ENCODE results near the gene KRT7.

KRT7 gene

DNA sequence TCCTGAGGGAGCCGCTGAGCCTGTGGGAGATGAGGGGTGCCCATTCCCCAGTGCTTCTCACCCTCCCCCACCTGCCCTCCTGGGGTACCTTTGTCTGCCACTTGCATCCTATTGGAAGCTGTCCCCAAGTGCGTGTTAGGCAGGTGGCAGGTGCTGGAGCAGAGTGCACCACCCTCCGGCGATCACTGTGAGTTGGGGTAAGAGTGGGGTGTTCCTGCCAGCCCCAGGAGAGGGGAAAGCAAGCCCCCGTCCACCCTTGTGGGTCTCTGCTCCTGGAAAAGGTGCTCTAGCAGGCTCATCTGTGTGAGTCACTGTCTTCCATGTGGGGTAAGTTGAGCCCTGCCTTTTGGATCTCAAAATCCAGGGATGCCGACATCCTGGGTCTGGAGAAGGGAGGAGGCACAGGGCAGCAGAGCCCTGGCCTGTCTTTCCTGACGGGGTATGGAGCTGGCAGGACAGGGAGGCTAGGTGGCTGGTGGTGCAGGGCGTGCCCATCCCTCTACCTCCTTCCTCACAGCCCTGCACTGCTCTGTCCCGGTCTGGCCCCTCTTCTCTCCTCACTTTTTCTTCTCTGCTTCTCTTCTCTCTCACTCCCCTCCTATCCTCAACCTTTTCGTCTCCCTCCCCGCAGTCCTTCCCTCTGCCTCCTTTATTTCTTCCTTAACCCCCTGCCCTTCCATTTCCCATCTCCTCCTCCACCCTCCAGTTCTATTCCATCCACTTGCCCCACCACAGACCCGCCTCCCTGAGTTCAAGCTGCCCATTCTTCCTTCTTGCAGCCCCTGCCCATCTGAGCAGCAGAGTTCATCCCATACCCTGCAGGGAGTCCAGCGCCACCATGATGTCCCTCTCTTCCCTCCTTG lies 20.1 kb upstream of the KRT7 start:
- no peak for DNase-seq

GRCh38 chr12:52213564-52214420 lies 19.3 kb upstream of the KRT7 start:
- peak; percentile 23 for DNase-seq

DNA sequence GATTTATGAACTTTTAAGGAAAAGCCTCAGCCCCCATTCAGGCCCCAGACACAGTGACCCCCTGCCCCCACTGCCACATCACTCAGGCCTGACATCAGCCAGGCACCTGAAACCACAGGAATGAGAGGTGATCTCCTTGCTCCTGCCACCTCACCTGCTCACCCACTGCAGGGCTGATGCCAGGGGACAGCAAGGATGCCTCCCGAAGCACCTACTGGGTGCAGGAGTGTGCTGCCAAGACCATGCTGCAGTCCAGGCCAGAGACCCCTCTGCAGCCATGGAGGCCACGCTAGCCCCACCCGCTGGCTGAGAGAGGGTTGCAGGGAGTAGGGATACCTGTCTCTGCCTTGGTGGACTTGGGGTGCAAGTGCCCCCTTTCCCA lies 18.6 kb upstream of the KRT7 start:
- DNase-seq, result no peak

DNA sequence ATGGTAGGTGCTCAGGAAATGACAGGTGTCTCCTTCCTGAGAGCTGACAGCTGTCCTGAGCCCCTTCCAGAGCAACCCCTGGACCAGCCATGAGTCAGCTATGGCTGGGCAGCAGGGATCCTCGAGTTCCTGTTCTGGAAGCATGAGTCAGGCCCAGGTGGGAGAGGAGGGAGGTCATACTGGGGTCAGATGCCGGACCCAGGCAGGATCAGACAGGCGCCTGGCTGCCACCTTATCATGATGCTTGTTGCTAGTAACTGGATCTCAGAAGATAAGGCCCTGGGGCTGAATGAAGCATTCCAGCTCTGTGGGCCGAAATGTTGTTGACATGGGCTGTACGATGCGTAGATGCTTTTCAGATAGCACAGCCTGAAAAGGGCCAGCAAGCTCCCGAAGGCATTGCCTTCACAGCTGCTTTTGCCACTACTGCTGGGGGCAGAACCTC lies 17.4 kb upstream of the KRT7 start:
- no peak for DNase-seq

DNA sequence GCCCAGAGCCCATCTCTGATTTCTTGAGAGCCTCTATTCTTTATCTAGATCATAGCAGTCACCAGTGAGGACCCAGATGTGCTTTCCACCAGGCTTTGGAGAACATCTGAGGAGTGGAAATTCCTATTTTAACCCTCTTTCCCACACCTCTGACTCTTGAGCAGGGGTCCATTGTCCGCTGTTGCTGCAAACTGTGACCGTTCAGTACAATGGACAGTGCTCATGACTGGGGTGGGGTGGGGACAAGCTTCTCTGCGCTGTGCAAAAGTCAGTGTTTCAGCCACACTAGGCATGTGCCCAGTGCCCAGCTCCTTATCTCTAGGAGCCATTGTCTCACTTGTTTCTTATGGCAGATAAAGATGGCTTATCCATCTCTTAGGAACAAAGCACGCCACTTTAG lies 16.9 kb upstream of the KRT7 start:
- DNase-seq, result no peak

DNA sequence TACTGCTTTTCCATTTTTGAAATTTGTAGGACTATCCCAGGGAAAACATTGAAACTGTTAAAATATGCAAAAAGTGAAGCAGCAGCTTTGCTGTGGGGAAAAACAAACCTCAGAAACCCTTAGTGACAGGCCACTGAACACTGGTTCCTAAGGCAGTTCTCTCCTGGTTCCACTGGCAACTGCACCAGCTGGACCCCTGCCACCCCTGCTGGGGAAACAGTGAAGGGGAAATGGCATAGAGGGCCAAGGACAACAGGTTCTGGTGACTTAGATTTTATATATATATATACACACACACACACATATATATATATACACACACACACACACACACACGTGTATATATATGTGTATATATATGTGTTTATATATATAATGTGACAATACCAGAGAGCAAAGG lies 16.2 kb upstream of the KRT7 start:
- no peak for DNase-seq

- no peak for DNase-seq
Observed at GRCh38 chr12:52217223-52217622, 15.8 kb upstream of the KRT7 start.

- DNase-seq, result no peak
Observed at GRCh38 chr12:52218001-52218400, 15.0 kb upstream of the KRT7 start.

GRCh38 chr12:52220477-52220876 lies 12.6 kb upstream of the KRT7 start:
- DNase-seq, result no peak

GRCh38 chr12:52221070-52221781 lies 11.8 kb upstream of the KRT7 start:
- DNase-seq, result no peak

GRCh38 chr12:52221912-52222457 lies 11.1 kb upstream of the KRT7 start:
- peak; percentile 11 for DNase-seq

- no peak for DNase-seq
Observed at GRCh38 chr12:52222692-52223091, 10.4 kb upstream of the KRT7 start.

DNA sequence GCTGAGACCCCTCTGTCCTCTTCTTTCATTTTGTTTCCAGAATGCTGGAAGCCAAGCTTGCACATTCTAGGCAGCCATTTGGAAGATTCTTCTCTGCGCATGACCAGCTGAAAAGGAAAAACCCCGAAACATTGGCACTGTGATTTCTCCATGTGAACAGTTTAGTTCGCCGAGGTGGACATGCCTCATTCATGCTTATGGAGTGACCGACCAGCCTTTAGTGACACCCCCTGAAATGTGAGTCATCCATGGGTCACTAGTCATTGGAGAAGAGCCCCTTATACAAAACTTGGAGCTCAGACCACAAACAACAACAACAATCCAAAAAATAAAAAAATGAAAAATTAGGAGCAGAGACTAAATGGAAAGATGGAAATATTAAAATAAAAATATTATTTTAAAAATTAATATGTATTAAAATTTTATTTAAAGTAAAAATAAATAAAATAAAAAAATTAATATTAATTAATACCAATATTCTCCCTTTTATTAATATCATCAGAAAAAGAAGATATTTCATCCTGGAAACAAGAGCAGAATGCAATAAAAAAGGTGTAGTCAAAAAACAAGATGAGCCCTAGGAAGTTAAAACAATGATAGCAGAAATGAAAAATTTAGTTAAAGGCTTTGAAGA lies 9.5 kb upstream of the KRT7 start:
- DNase-seq, result no peak

DNA sequence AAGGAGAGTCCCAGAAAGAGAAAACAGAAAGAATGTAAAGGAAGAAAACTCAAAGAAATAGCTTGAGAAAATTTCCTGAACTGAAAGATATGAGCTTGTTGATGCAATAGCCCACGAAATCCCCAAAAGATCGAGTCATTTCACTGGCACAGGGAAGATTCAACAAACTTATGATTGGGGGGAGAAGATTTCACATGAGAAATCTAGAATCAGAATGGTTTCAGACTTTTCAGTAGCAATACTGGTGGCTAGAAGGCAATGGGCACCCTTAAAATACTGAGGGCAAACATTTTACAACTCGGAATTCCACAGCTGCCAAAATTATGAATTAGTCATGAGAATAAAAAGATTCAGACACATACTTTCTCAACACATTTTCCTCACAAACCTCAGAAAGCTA lies 8.9 kb upstream of the KRT7 start:
- DNase-seq, result no peak

DNA sequence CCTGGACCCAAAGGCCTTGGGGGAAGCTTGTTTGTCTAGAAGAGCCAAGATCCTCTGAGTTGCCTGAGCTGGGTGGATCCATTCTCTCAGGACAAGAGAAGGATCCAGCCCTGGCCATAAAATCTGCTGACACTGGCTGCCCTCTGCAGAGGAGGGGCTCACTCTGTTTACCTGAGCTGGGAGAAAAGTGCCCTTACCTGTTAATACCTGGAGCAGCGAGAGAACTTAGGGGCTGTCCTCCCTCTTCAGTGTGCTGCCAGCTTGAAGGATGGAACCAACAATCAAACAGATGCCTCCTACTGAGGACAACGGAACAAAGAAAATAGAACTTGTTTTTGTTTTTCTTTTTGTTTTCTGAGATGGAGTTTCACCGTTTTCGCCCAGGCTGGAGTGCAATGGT lies 7.3 kb upstream of the KRT7 start:
- no peak for DNase-seq

DNA sequence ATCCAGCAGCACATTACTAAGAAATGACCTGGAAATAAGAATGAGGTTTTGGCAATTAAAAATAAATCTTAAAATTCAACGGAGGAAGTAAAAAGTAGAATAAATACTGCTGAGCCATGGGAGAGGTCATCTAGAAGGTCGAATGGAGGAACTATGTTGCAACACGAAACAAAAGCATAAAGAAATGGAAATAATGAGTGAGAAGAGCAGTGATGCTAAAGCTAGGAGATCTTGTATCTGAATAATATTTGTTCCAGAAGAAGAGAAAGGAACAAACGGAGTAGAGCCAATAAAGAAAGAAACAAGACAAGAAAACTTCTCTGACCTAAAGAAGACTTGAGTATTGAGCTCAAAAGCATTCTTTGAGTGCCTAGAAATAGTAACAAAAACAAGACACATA lies 6.6 kb upstream of the KRT7 start:
- no peak for DNase-seq

DNA sequence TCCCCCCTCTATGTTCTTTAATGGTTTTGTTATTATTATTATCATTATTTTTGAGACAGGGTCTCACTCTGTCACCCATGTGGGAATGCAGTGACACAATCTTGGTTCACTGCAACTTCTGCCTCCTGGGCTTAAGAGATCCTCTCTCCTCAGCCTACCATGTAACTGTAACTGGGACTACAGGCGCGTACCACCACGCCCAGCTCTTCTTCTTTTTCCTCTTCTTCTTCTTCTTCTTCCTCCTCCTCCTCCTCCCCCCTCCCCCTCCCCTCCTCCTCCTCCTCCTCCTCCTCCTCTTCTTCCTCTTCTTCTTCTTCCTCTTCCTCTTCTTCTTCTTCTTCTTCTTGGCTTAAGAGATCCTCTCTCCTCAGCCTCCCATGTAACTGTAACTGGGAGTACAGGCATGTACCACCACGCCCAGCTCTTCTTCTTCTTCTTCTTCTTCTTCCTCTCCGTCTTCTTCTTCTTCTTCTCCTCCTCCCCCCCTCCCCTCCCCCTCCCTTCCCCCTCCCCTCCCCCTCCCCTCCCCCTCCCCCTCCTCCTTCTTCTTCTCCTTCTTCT lies 5.4 kb upstream of the KRT7 start:
- no peak for DNase-seq

DNA sequence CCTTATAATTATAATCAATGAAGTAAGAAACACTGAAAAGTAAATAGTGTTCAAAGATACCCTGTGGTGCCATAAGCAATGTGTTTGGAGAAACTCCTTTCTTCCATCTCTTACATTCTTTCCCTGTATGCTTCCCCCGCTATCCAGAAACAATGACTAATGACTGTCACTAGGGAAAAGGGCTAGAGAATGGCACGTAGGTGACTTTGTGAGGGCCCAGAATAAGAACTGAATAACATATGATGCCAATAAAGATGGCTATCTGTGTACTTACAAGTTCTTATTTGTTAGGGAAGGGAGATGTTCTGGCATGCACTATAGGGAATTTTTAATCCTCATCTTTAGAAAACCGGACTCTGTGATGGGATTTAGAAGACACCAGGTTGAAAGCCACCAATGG lies 4.7 kb upstream of the KRT7 start:
- DNase-seq, result no peak

GRCh38 chr12:52228931-52229330 lies 4.1 kb upstream of the KRT7 start:
- DNase-seq, result no peak

DNA sequence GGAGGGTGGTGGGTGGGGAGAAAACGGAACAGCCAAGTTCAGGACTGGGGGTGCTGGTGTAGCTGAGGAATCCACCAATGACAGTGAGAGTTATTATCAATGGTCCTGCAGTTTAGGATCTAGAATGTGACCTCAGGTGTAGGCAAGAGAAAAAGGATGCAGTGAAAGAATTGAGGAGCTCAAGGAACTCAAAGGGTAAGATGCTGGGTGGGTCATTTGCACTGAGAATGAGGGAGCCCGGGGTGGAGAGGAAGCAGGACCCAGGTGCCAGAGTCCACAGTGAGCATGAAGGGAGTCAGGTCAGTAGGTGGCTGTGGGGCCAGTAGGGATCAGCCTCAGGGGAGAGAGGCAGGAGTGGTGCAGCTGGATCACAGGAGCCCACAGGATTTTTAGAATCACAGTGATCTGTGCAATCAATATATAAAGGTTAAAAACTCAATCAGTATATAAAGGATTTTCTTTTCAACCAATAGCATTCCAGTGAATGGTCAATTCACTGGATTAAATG lies 3.2 kb upstream of the KRT7 start:
- no peak for DNase-seq

DNA sequence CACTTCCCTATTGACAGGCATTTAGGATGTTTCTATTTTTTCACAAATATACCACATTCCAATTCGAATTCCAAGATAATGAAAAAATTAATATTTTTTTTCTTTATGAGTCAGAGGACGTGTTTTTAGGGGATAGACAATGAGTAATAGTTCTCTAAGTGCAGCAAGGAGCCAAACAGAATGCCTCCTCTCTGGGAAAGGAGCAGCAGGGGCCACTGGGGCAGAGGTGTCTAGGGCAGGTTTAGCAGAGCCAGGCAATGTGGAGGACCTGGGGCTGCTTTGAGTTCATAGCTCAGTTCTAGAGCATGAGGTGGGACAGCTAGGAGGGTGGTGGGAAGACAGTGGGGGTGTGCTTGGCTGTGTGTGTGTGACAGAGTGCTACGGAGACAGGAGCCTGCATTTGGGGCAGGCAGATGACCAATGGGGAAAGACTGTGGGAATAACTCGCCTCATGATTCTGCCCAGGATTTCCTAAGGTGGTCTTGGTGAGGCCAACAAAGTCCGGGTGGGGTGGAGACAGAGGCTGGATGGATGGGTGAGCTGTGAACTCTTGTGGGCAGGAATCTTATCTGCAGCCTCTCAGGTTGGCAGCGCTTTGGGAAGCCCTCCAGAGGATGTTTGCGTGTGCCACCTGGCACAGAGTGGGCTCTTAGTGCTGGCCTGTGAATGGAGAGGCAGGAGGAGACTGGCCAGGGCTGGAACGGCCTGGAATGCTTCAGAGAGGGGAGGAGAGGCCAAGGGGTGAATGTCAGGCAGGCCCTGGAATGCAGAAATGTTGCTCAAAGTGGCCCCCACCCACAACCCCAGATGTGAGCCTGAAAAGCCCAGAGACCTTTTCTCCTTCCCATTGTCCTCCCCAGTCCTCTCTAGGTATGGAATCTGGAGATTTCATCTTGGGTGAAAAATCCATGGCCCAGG lies 2.4 kb upstream of the KRT7 start:
- DNase-seq, result no peak
